Mesendoderm (in vitro differentiated cells): ENCODE measurements around the gene ANAPC16.
A peak's percentile ranks its signal among the peaks of the same experiment; 100 is the strongest.

Experiments used
- DNase-seq: peaks from one replicate; pipeline ENCODE4 v3.0.0; 2013
- H2AK5ac ChIP-seq: 2 replicates; pipeline ENCODE4 v1.6.1; 2013; ENCODE audit warnings: low read length, inconsistent platforms
- H2BK120ac ChIP-seq: 2 replicates; pipeline ENCODE4 v1.6.1; 2013; ENCODE audit warnings: low read depth, mild to moderate bottlenecking, low read length, moderate library complexity, mixed read lengths
- H2BK15ac ChIP-seq: replicated peaks from 2 replicates; pipeline ENCODE4 v1.6.1; 2013; ENCODE audit warnings: low read depth, mild to moderate bottlenecking, moderate library complexity
- H2BK5ac ChIP-seq: 2 replicates; pipeline ENCODE4 v1.6.1; 2013; ENCODE audit warnings: low read length, inconsistent platforms
- H3K18ac ChIP-seq: 2 replicates; pipeline ENCODE4 v1.6.1; 2013; ENCODE audit warnings: mild to moderate bottlenecking, low read length, mixed read lengths
- H3K23ac ChIP-seq: one replicate; pipeline ENCODE4 v1.6.1; 2013; ENCODE audit warnings: low read length
- H3K27ac ChIP-seq: 2 replicates; pipeline ENCODE4 v1.5.1; 2013; ENCODE audit warnings: low read depth, mild to moderate bottlenecking, inconsistent platforms, low read length, moderate library complexity
- H3K27me3 ChIP-seq: 2 replicates; pipeline ENCODE4 v1.6.1; 2013; ENCODE audit warnings: low read length, control low read depth, mild to moderate bottlenecking, inconsistent platforms; ENCODE audit not compliant: insufficient read depth, poor library complexity
- H3K36me3 ChIP-seq: 2 replicates; pipeline ENCODE4 v1.6.1; 2013; ENCODE audit warnings: low read length, inconsistent platforms; ENCODE audit not compliant: control insufficient read depth, insufficient read depth
- H3K4ac ChIP-seq: one replicate; pipeline ENCODE4 v1.6.1; 2013; ENCODE audit warnings: low read depth, mild to moderate bottlenecking, low read length, moderate library complexity
- H3K4me1 ChIP-seq: 2 replicates; pipeline ENCODE4 v1.6.1; 2013; ENCODE audit warnings: low read depth, low read length, inconsistent platforms; ENCODE audit not compliant: control insufficient read depth
- H3K4me2 ChIP-seq: 2 replicates; pipeline ENCODE4 v1.6.1; 2013; ENCODE audit warnings: low read length
- H3K4me3 ChIP-seq: 2 replicates; pipeline ENCODE4 v1.5.1; 2013; ENCODE audit warnings: mild to moderate bottlenecking, low read length
- H3K56ac ChIP-seq: one replicate; pipeline ENCODE4 v1.6.1; 2013; ENCODE audit warnings: low read length
- H3K79me1 ChIP-seq: 2 replicates; pipeline ENCODE4 v1.6.1; 2013; ENCODE audit warnings: low read length, inconsistent platforms
- H3K79me2 ChIP-seq: 2 replicates; pipeline ENCODE4 v1.6.1; 2013; ENCODE audit warnings: mild to moderate bottlenecking, low read length; ENCODE audit not compliant: control insufficient read depth, insufficient read depth
- H3K9ac ChIP-seq: 2 replicates; pipeline ENCODE4 v1.6.1; 2013; ENCODE audit warnings: low read length, inconsistent platforms
- H4K5ac ChIP-seq: one replicate; pipeline ENCODE4 v1.6.1; 2013; ENCODE audit warnings: low read length
- H4K8ac ChIP-seq: one replicate; pipeline ENCODE4 v1.6.1; 2013; ENCODE audit warnings: low read depth, mild to moderate bottlenecking, control low read depth, low read length, moderate library complexity
- WGBS: extraction: QIAGEN DNeasy Blood & Tissue Kit; methylation state at CpG from one replicate; pipeline ENCODE4 v1.1.7; 2013; ENCODE audit warnings: low lambda C conversion rate, missing lambda C conversion rate; ENCODE audit not compliant: insufficient coverage; ENCODE audit errors: extremely low coverage; 5-methylcytosine and 5-hydroxymethylcytosine counted together

ANAPC16 gene

DNA sequence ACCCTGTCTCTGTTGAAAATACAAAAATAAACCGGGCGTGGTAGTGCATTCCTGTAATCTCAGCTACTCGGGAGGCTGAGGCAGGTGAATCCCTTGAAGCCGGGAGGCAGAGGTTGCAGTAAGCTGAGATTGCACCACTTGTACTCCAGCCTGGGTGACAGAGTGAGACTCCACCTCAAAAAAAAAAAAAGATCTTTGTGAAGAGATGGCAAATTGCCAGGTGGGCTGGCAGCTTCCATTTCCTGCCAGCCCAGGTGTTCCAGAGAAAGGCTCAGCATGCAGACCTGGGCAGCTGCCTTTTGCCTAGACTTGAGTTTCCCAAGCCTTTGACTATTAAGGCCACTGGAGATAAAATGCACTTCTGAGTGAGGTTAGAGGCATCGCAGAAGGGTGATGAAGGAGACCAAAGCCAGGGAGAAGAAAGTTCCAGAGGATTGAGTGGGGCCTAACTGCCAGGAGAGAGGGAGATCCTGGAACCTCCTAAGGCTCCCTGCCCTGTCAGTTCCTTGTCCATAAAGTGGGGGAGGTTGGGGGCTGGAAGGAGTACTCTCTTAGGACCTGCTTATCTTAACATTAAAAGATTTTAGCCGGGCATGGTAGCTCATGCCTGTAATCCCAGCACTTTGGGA is 47.9 kb downstream of the ANAPC16 start:
- no peak overlapping the region for H4K8ac ChIP-seq
- no peak for DNase-seq
- WGBS: no CpG with 5 or more reads among the region's 6 CpGs
- no peak overlapping the region for H3K4ac ChIP-seq
- peaks cover 16% of the 10 kb centered on the region for H3K4me1 ChIP-seq
- H3K18ac ChIP-seq: peak overlapping the region; percentile 76
- H3K79me1 ChIP-seq: no peaks in the 10 kb centered on the region
- peak overlapping the region; percentile 54 for H3K56ac ChIP-seq
- no peak overlapping the region for H3K4me3 ChIP-seq
- no peak overlapping the region for H3K27ac ChIP-seq
- H2BK15ac ChIP-seq: no peak overlapping the region
- H3K36me3 ChIP-seq: no peaks in the 10 kb centered on the region
- no peaks in the 10 kb centered on the region for H3K79me2 ChIP-seq
- no peak overlapping the region for H4K5ac ChIP-seq
- H3K27me3 ChIP-seq: no peaks in the 10 kb centered on the region
- H3K9ac ChIP-seq: no peak overlapping the region
- no peak overlapping the region for H2AK5ac ChIP-seq
- H2BK5ac ChIP-seq: no peak overlapping the region
- peak overlapping the region; percentile 16 for H3K23ac ChIP-seq
- H2BK120ac ChIP-seq: peak overlapping the region; percentile 29
- H3K4me2 ChIP-seq: no peak overlapping the region

DNA sequence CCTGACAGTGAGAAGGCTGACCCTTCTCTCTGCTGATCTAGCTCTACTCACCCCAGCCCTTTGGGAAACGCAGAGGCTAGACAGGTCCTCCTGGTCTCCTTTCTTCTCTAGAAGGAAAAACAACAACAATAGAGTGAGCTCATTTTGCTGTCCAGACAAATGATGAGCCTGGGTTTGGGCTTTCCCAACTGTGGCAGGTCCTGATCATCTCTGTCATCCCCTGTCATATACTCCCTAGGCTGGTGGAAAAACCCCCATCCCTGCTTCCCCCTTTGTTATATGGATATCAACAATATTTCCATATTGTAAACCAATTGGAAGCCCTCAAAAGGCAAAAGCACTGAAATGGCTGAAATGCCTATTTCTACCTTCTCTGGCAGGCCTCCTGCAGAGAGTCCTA is 48.7 kb downstream of the ANAPC16 start:
- H3K4ac ChIP-seq: no peak overlapping the region
- H3K18ac ChIP-seq: no peak overlapping the region
- H3K56ac ChIP-seq: no peak overlapping the region
- H2AK5ac ChIP-seq: no peak overlapping the region
- H2BK5ac ChIP-seq: no peak overlapping the region
- no peaks in the 10 kb centered on the region for H3K27me3 ChIP-seq
- no peak overlapping the region for H3K9ac ChIP-seq
- H4K5ac ChIP-seq: no peak overlapping the region
- H2BK120ac ChIP-seq: no peak overlapping the region
- peak overlapping the region; percentile 76 for H2BK15ac ChIP-seq
- no peak overlapping the region for H3K4me3 ChIP-seq
- no peak for DNase-seq
- H3K4me2 ChIP-seq: no peak overlapping the region
- no peaks in the 10 kb centered on the region for H3K79me2 ChIP-seq
- no peaks in the 10 kb centered on the region for H3K36me3 ChIP-seq
- WGBS: no CpG with 5 or more reads among the region's 1 CpG
- peaks cover 16% of the 10 kb centered on the region for H3K4me1 ChIP-seq
- H3K23ac ChIP-seq: no peak overlapping the region
- no peaks in the 10 kb centered on the region for H3K79me1 ChIP-seq
- no peak overlapping the region for H3K27ac ChIP-seq
- no peak overlapping the region for H4K8ac ChIP-seq

DNA sequence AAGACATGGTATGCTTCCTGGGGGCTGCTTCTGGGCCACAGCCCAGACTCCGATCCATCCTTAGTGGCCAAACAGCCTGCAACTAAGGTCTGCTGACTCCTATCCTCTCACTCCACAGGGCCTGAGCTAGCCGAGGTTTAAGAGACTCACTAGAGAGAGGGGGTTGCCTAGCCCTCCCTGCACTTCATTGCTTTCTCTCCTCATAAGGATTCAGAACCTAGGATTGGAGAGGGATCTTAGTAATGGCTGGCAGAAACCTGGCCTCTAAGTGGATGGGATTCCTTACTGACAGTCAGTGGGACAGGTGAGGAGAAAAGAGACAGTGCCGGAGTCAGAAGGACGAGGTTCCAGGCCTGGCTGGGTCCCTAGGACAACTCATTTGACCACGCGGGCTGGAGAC is 49.7 kb downstream of the ANAPC16 start:
- no peaks in the 10 kb centered on the region for H3K27me3 ChIP-seq
- H4K8ac ChIP-seq: no peak overlapping the region
- no peak overlapping the region for H3K4me2 ChIP-seq
- H3K23ac ChIP-seq: no peak overlapping the region
- peak overlapping the region; percentile 23 for H3K27ac ChIP-seq
- H3K9ac ChIP-seq: peak overlapping the region; percentile 36
- H4K5ac ChIP-seq: peak overlapping the region; percentile 33
- no CpG with 5 or more reads among the region's 6 CpGs for WGBS
- peak overlapping the region; percentile 9 for H2BK15ac ChIP-seq
- no peak overlapping the region for H3K4me3 ChIP-seq
- no peaks in the 10 kb centered on the region for H3K36me3 ChIP-seq
- peak overlapping the region; percentile 73 for H2AK5ac ChIP-seq
- H2BK5ac ChIP-seq: peak overlapping the region; percentile 45
- H3K18ac ChIP-seq: peak overlapping the region; percentile 9
- peak overlapping the region; percentile 69 for H3K56ac ChIP-seq
- H3K4ac ChIP-seq: no peak overlapping the region
- no peaks in the 10 kb centered on the region for H3K79me2 ChIP-seq
- peak; percentile 65 for DNase-seq
- H2BK120ac ChIP-seq: no peak overlapping the region
- peaks cover 6% of the 10 kb centered on the region for H3K4me1 ChIP-seq
- H3K79me1 ChIP-seq: no peaks in the 10 kb centered on the region

DNA sequence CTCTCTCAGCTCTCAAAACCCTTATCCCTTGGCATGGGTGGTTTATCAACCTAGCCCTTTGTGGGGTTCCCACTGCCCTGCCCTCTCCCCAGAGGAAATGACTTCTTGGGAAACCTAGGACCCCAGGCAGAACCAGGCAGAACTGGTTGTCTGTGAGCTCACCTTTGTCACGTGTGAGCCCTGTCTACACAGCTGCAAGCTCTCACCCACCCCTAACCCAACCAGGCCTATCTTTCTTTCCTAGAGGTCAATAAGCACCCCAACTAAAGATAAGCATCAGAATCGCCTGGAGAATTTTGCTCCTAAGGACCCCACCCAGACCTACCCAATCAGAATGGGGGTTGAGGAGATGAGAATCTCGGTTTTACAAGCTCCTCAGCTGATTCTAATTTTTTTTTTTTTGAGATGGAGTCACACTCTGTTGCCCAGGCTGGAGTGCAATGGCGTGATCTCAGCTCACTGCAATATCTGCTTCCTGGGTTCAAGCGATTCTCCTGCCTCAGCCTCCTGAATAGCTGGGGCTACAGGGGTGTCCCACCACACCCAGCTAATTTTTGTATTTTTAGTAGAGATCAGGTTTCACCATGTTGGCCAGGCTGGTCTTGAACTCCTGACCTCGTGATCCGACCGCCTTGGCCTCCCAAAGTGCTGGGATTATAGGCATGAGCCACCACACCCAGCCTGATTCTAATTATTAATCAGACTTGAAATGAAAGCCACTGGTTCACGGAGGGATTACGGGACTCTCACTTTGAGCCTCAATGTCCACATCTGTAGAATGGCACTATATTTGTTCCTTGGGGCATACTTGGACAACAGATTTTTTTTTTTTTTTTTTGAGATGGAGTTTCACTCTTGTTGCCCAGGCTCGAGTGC is 50.4 kb downstream of the ANAPC16 start:
- no peak overlapping the region for H3K4me3 ChIP-seq
- H3K23ac ChIP-seq: no peak overlapping the region
- H2AK5ac ChIP-seq: peak overlapping the region; percentile 73
- H3K4me1 ChIP-seq: peaks cover 6% of the 10 kb centered on the region
- no peaks in the 10 kb centered on the region for H3K27me3 ChIP-seq
- H3K4ac ChIP-seq: no peak overlapping the region
- peak overlapping the region; percentile 29 for H2BK120ac ChIP-seq
- H3K79me1 ChIP-seq: no peaks in the 10 kb centered on the region
- H3K4me2 ChIP-seq: no peak overlapping the region
- H4K5ac ChIP-seq: peak overlapping the region; percentile 33
- no peaks in the 10 kb centered on the region for H3K79me2 ChIP-seq
- H4K8ac ChIP-seq: no peak overlapping the region
- H3K18ac ChIP-seq: peak overlapping the region; percentile 9
- peak overlapping the region; percentile 69 for H3K56ac ChIP-seq
- no peak overlapping the region for H3K27ac ChIP-seq
- WGBS: no CpG with 5 or more reads among the region's 11 CpGs
- DNase-seq: no peak
- no peak overlapping the region for H2BK15ac ChIP-seq
- H2BK5ac ChIP-seq: peak overlapping the region; percentile 36
- no peaks in the 10 kb centered on the region for H3K36me3 ChIP-seq
- peak overlapping the region; percentile 36 for H3K9ac ChIP-seq

DNA sequence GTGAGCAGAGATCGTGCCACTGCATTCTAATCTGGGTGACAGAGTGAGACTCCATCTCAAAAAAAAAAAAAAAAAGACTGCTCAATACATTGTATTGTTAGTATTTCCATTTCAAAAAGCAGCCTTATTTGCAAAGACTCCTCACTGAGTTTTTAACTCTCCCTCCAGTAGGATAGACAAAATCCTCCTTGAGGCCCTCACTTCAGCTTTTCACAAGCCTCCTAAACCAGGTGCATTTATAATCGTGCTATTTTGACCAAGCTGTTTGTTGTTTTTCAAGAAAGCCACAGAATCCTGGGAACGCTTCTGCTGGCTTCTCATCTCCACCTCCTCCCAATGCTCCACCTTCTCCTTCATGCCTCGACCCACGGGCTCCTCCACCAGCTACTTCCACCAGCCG is 51.6 kb downstream of the ANAPC16 start:
- no CpG with 5 or more reads among the region's 6 CpGs for WGBS

More for the DNA sequence above, 51.6 kb downstream of the ANAPC16 start:
- Histone ChIP-seq H2AK5ac (no peak overlapping the region), H4K5ac (no peak overlapping the region), H4K8ac (no peak overlapping the region), H2BK15ac (no peak overlapping the region), H2BK5ac (no peak overlapping the region), H2BK120ac (no peak overlapping the region), H3K18ac (peak overlapping the region; percentile 52), H3K4ac (no peak overlapping the region), H3K36me3 (no peaks in the 10 kb centered on the region), H3K27me3 (no peaks in the 10 kb centered on the region), H3K4me3 (no peak overlapping the region), H3K4me1 (peaks cover 4% of the 10 kb centered on the region), H3K56ac (peak overlapping the region; percentile 37), H3K27ac (peak overlapping the region; percentile 26), H3K9ac (no peak overlapping the region), H3K4me2 (no peak overlapping the region), H3K79me2 (no peaks in the 10 kb centered on the region), H3K79me1 (no peaks in the 10 kb centered on the region), H3K23ac (no peak overlapping the region)
- DNase-seq: no peak
